Lung (tissue), 12 donors: Measurements from ENCODE around the gene MYH3. TPM values are rescaled to one million over a fixed set of nuclear protein-coding genes. Genes with fewer than 3 reads are reported as not detected.

Source experiments
- ATAC-seq: fragments of 200-7000 bp; cut with Tn5 transposase; one replicate; pipeline ENCODE4 v1.9.1; 2020; ENCODE audit warnings: moderate number of reproducible peaks; ENCODE audit not compliant: insufficient read depth, low FRiP score
- DNase-seq, 3 donors: peaks; one replicate each; pipeline ENCODE4 v3.0.0-alpha.2; 2013 to 2017
- H3K27ac ChIP-seq, 2 donors: one replicate each; pipeline ENCODE4 v1.5.1; 2013; ENCODE audit warnings: mild to moderate bottlenecking in 2 of 2, moderate library complexity in 2 of 2, control low read depth in 1 of 2, inconsistent platforms in 1 of 2, low read depth in 1 of 2, low read length in 1 of 2
- H3K27me3 ChIP-seq, 3 donors: one replicate each; pipeline ENCODE4 v1.5.1; 2013; ENCODE audit warnings: low read length in 2 of 3; ENCODE audit not compliant: control insufficient read depth in 3 of 3, insufficient read depth in 3 of 3
- H3K36me3 ChIP-seq, 4 donors: one replicate each; pipeline ENCODE4 v1.5.1; 2013; ENCODE audit warnings: low read length in 4 of 4, mild to moderate bottlenecking in 1 of 4, moderate library complexity in 1 of 4; ENCODE audit not compliant: control insufficient read depth in 4 of 4, insufficient read depth in 4 of 4
- H3K4me1 ChIP-seq, 5 donors: one replicate each; pipeline ENCODE4 v1.5.1; 2013; ENCODE audit warnings: low read length in 5 of 5, mild to moderate bottlenecking in 2 of 5, moderate library complexity in 1 of 5; ENCODE audit not compliant: control insufficient read depth in 5 of 5, insufficient read depth in 5 of 5
- H3K4me3 ChIP-seq: one replicate; pipeline ENCODE4 v1.5.1; 2013; ENCODE audit warnings: mild to moderate bottlenecking, control low read depth, moderate library complexity
- H3K9ac ChIP-seq, 2 donors: one replicate each; pipeline ENCODE4 v1.5.1; 2013; ENCODE audit warnings: low read length in 2 of 2, control low read depth in 1 of 2; ENCODE audit not compliant: insufficient read depth in 1 of 2
- H3K9me3 ChIP-seq, 4 donors: one replicate each; pipeline ENCODE4 v1.5.1; 2013; ENCODE audit warnings: low read length in 3 of 4, mild to moderate bottlenecking in 1 of 4, moderate library complexity in 1 of 4; ENCODE audit not compliant: control insufficient read depth in 4 of 4, insufficient read depth in 3 of 4
- WGBS, 2 donors: extraction: QIAGEN DNeasy Blood & Tissue Kit; methylation state at CpG; one replicate each; pipeline ENCODE4 v1.1.7; 2013; 5-methylcytosine and 5-hydroxymethylcytosine counted together
- polyA plus RNA-seq, 2 donors: library from polyadenylated mRNA; stranded (reverse); fragments of 200-250 nt; gene quantifications; one replicate each; pipeline ENCODE4 v1.2.1, GENCODE V29; 2013
- total RNA-seq, 2 donors: library from RNA; depleted of rRNA in 1 of 2; stranded (reverse); fragments of >200 nt in 1 of 2; gene quantifications; one replicate each; pipeline ENCODE4 v1.2.1, GENCODE V29; 2014 to 2021
- TF ChIP-seq, protein P1 (sequence below): IDR thresholded peaks from 2 replicates; pipeline ENCODE4 v1.5.1; 2012; ENCODE audit warnings: mild to moderate bottlenecking; ENCODE audit errors: control extremely low read depth, extremely low read depth
- donor health status: control.
- donor health status: control.
- donor health status: Bipolar disorder and iron deficiency.
- donor health status: healthy.
- donor health status: DM: yes; HTN: yes; CAD: no.

The MYH3 gene
- total and polyA plus RNA-seq, 4 donors = 1.0 to 2.8 (median 1.7) TPM

GRCh38 chr17:10674704-10675103, 17.6 kb upstream of the MYH3 start:
- WGBS, 2 donors = 78 to 95% methylated on average over 4 of the region's 4 CpGs

DNA sequence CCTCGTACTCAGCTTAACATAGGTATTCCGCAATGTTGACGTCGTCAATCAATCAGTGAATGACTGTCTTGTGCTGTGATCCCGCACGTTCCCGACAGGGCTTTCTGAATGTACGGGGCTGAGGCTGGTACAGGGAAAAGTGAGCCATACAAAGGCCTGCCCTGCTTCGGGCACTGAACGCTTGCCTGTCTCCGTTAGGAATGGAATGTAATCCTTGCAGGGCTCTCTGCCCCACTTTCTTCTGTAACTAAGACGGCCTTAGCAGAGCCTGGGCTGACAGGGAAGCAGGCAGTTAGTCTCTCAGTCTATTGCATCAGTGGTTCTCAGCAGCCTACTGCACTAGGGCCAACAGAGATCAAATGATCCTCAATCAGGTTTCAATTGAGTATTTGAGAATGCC, 16.2 kb upstream of the MYH3 start:
- TF ChIP-seq, protein P1, sequence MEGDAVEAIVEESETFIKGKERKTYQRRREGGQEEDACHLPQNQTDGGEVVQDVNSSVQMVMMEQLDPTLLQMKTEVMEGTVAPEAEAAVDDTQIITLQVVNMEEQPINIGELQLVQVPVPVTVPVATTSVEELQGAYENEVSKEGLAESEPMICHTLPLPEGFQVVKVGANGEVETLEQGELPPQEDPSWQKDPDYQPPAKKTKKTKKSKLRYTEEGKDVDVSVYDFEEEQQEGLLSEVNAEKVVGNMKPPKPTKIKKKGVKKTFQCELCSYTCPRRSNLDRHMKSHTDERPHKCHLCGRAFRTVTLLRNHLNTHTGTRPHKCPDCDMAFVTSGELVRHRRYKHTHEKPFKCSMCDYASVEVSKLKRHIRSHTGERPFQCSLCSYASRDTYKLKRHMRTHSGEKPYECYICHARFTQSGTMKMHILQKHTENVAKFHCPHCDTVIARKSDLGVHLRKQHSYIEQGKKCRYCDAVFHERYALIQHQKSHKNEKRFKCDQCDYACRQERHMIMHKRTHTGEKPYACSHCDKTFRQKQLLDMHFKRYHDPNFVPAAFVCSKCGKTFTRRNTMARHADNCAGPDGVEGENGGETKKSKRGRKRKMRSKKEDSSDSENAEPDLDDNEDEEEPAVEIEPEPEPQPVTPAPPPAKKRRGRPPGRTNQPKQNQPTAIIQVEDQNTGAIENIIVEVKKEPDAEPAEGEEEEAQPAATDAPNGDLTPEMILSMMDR = no peak
- no peak overlapping the region for H3K4me3 ChIP-seq
- WGBS, 2 donors = 93% methylated on average over 12 of the region's 12 CpGs
- no peaks in the 10 kb centered on the region for H3K27me3 ChIP-seq
- no peak for DNase-seq
- no peak overlapping the region for H3K27ac ChIP-seq
- ATAC-seq = no peak
- peaks cover 0 to 10% (median 7%) of the 10 kb centered on the region in 4 donors for H3K36me3 ChIP-seq
- H3K4me1 ChIP-seq = no peaks in the 10 kb centered on the region
- H3K9me3 ChIP-seq = no peaks in the 10 kb centered on the region
- H3K9ac ChIP-seq = no peak overlapping the region

More at GRCh38 chr17:10674704-10675103, 17.6 kb upstream of the MYH3 start:
- H3K4me3 ChIP-seq = no peak overlapping the region
- no peak overlapping the region for H3K9ac ChIP-seq
- no peak for DNase-seq
- H3K9me3 ChIP-seq = no peaks in the 10 kb centered on the region
- TF ChIP-seq, protein P1 = no peak
- peaks cover 3 to 19% (median 7%) of the 10 kb centered on the region in 4 donors for H3K36me3 ChIP-seq
- H3K4me1 ChIP-seq = no peaks in the 10 kb centered on the region
- H3K27ac ChIP-seq = no peak overlapping the region
- H3K27me3 ChIP-seq = no peaks in the 10 kb centered on the region
- no peak for ATAC-seq

DNA sequence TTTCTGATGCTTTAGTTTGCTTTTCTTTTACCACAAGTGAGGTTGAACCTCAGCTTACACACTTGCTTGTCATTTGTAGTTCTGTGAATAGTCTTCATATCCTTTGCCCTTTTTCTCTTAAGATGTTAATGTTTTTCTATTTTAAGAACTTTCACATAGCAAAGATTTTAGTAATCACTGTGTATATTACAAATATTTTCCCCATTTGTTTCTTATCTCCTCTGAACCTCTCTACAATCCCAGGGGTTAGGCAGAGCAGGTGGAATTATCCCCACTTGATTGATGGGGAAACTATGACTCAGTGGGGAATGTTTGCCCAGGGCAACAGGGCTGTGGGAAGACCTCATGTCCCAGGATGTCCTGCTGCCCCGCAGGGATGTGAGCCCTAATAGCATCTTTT, 11.7 kb upstream of the MYH3 start:
- peaks cover 0 to 6% (median under 1%) of the 10 kb centered on the region in 4 donors for H3K36me3 ChIP-seq
- H3K27ac ChIP-seq = no peak overlapping the region
- H3K9me3 ChIP-seq = no peaks in the 10 kb centered on the region
- H3K4me3 ChIP-seq = no peak overlapping the region
- DNase-seq (no peak), ATAC-seq (no peak)
- 75 to 79% methylated on average over 1 of the region's 1 CpG for WGBS, 2 donors
- H3K27me3 ChIP-seq = no peaks in the 10 kb centered on the region
- TF ChIP-seq, protein P1 = no peak
- no peaks in the 10 kb centered on the region for H3K4me1 ChIP-seq
- no peak overlapping the region for H3K9ac ChIP-seq

DNA sequence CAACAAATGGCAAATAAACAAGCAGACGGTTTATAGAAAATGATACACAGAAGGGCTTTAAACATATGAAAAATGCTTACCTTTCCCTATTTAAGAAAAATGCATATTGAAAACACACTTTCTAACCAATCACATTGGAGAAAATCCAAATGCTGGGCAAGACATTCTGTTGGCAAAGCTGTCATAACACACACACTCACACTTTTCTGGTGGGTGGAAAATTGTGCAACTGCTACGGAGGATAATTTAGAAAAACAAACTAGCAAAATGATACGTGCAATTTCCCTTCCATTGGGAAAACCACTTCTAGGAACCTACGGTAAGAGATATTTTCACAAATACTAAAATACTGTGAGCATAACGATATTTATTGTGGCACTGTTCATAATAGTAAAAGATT, 9.8 kb upstream of the MYH3 start:
- no peaks in the 10 kb centered on the region for H3K27me3 ChIP-seq
- H3K9ac ChIP-seq = no peak overlapping the region
- H3K4me3 ChIP-seq = no peak overlapping the region
- ATAC-seq = no peak
- TF ChIP-seq, protein P1 = no peak
- peaks cover 0 to 1% (median 0%) of the 10 kb centered on the region in 4 donors for H3K36me3 ChIP-seq
- no peaks in the 10 kb centered on the region for H3K9me3 ChIP-seq
- WGBS, 2 donors = 62 to 71% methylated on average over 5 of the region's 5 CpGs
- peak in 2 of 3 donors; percentile 10 to 16 for DNase-seq
- no peaks in the 10 kb centered on the region for H3K4me1 ChIP-seq
- H3K27ac ChIP-seq = no peak overlapping the region
